ENCODE measurements around the gene WSB1.

WSB1 gene

GRCh38 chr17:27290916-27291598, 2.9 kb upstream of the WSB1 start:
- DNase-seq (ENCODE audit: insufficient read length, low spot score) (no peak), FAIRE-seq (no peak)
- no peak for TF ChIP-seq POLR2AphosphoS5 (IDR thresholded peaks at IDR 0.05; ENCODE audit: low read depth, low read length)
- no peak for TF ChIP-seq PAX5 (IDR thresholded peaks at IDR 0.05; ENCODE audit: insufficient read depth, low read length, severe bottlenecking)
- TF ChIP-seq SPI1 (IDR thresholded peaks at IDR 0.05; ENCODE audit: low read depth, low read length): no peak
- TF ChIP-seq TAF1 (IDR thresholded peaks at IDR 0.05; ENCODE audit: low read depth, low read length): no peak
- no peak for TF ChIP-seq POLR2A (IDR thresholded peaks at IDR 0.05; ENCODE audit: low read depth, low read length)
- no peak for TF ChIP-seq POU2F2 (IDR thresholded peaks at IDR 0.05; ENCODE audit: low read depth, low read length)

- FAIRE-seq: no peak
- DNase-seq (ENCODE audit: insufficient read length, low spot score): no peak
- no peak for TF ChIP-seq TAF1 (IDR thresholded peaks at IDR 0.05; ENCODE audit: low read depth, low read length)
- no peak for TF ChIP-seq POLR2A (IDR thresholded peaks at IDR 0.05; ENCODE audit: low read depth, low read length)
- no peak for TF ChIP-seq SPI1 (IDR thresholded peaks at IDR 0.05; ENCODE audit: low read depth, low read length)
- no peak for TF ChIP-seq POLR2AphosphoS5 (IDR thresholded peaks at IDR 0.05; ENCODE audit: low read depth, low read length)
- TF ChIP-seq PAX5 (IDR thresholded peaks at IDR 0.05; ENCODE audit: insufficient read depth, low read length, severe bottlenecking): no peak
- no peak for TF ChIP-seq POU2F2 (IDR thresholded peaks at IDR 0.05; ENCODE audit: low read depth, low read length)
Measured at GRCh38 chr17:27293359-27293897, 486 bp upstream of the WSB1 start.

GRCh38 chr17:27294689-27295630, 1.0 kb downstream of the WSB1 start:
- peak; percentile 23 for FAIRE-seq
- peak; percentile 11 for DNase-seq (ENCODE audit: insufficient read length, low spot score)
- TF ChIP-seq POLR2A (IDR thresholded peaks at IDR 0.05; ENCODE audit: low read depth, low read length) (no peak; the same call in 1 of the 2 replicates), POU2F2 (IDR thresholded peaks at IDR 0.05; ENCODE audit: low read depth, low read length) (peak; percentile 56; the same call in 1 of the 2 replicates)

- FAIRE-seq (no peak), DNase-seq (ENCODE audit: insufficient read length, low spot score) (no peak)
- TF ChIP-seq POLR2A (IDR thresholded peaks at IDR 0.05; ENCODE audit: low read depth, low read length) (no peak), POLR2AphosphoS5 (IDR thresholded peaks at IDR 0.05; ENCODE audit: low read depth, low read length) (no peak), SPI1 (IDR thresholded peaks at IDR 0.05; ENCODE audit: low read depth, low read length) (no peak)
Measured at GRCh38 chr17:27295945-27296344, 2.0 kb downstream of the WSB1 start.

GRCh38 chr17:27296428-27296979, 2.6 kb downstream of the WSB1 start:
- DNase-seq (ENCODE audit: insufficient read length, low spot score): no peak
- FAIRE-seq: no peak
- TF ChIP-seq POU2F2 (IDR thresholded peaks at IDR 0.05; ENCODE audit: low read depth, low read length): no peak
- no peak for TF ChIP-seq POLR2AphosphoS5 (IDR thresholded peaks at IDR 0.05; ENCODE audit: low read depth, low read length)
- no peak for TF ChIP-seq SPI1 (IDR thresholded peaks at IDR 0.05; ENCODE audit: low read depth, low read length)
- no peak for TF ChIP-seq TAF1 (IDR thresholded peaks at IDR 0.05; ENCODE audit: low read depth, low read length)
- TF ChIP-seq POLR2A (IDR thresholded peaks at IDR 0.05; ENCODE audit: low read depth, low read length): no peak
- TF ChIP-seq PAX5 (IDR thresholded peaks at IDR 0.05; ENCODE audit: insufficient read depth, low read length, severe bottlenecking): no peak

GRCh38 chr17:27299384-27300049, 5.6 kb downstream of the WSB1 start:
- DNase-seq (ENCODE audit: insufficient read length, low spot score) (no peak), FAIRE-seq (no peak)
- TF ChIP-seq POLR2AphosphoS5 (IDR thresholded peaks at IDR 0.05; ENCODE audit: low read depth, low read length) (no peak), POLR2A (IDR thresholded peaks at IDR 0.05; ENCODE audit: low read depth, low read length) (no peak), POU2F2 (IDR thresholded peaks at IDR 0.05; ENCODE audit: low read depth, low read length) (0 out of 2 replicates have a peak, but pooled peaks have one; percentile 9)

- no peak for FAIRE-seq
- no peak for TF ChIP-seq POU2F2 (IDR thresholded peaks at IDR 0.05; ENCODE audit: low read depth, low read length)
- no peak for TF ChIP-seq POLR2A (IDR thresholded peaks at IDR 0.05; ENCODE audit: low read depth, low read length)
- TF ChIP-seq SPI1 (IDR thresholded peaks at IDR 0.05; ENCODE audit: low read depth, low read length): no peak
- no peak for DNase-seq (ENCODE audit: insufficient read length, low spot score)
Measured at GRCh38 chr17:27303734-27304133, 9.8 kb downstream of the WSB1 start.

GRCh38 chr17:27306276-27306835, 12.4 kb downstream of the WSB1 start:
- DNase-seq (ENCODE audit: insufficient read length, low spot score) (no peak), FAIRE-seq (no peak)
- TF ChIP-seq TAF1 (IDR thresholded peaks at IDR 0.05; ENCODE audit: low read depth, low read length) (no peak), POU2F2 (IDR thresholded peaks at IDR 0.05; ENCODE audit: low read depth, low read length) (no peak), SPI1 (IDR thresholded peaks at IDR 0.05; ENCODE audit: low read depth, low read length) (no peak), POLR2A (IDR thresholded peaks at IDR 0.05; ENCODE audit: low read depth, low read length) (no peak), POLR2AphosphoS5 (IDR thresholded peaks at IDR 0.05; ENCODE audit: low read depth, low read length) (no peak), PAX5 (IDR thresholded peaks at IDR 0.05; ENCODE audit: insufficient read depth, low read length, severe bottlenecking) (no peak)

GRCh38 chr17:27310565-27311110, 16.7 kb downstream of the WSB1 start:
- DNase-seq (ENCODE audit: insufficient read length, low spot score) (no peak), FAIRE-seq (no peak)
- TF ChIP-seq TAF1 (IDR thresholded peaks at IDR 0.05; ENCODE audit: low read depth, low read length): no peak
